Upper lobe of left lung (tissue), 6 donors: ENCODE measurements around the gene VAC14. TPM values are rescaled to one million over a fixed set of nuclear protein-coding genes. Genes with fewer than 3 reads are reported as not detected.

Source experiments
- ATAC-seq, 2 donors: fragments of 200-7000 bp; cut with Tn5 transposase; one replicate each; pipeline ENCODE4 v1.9.1; 2022; ENCODE audit warnings: mild to moderate bottlenecking in 2 of 2, moderate library complexity in 2 of 2; ENCODE audit not compliant: low FRiP score in 2 of 2
- DNase-seq, 2 donors: peaks; one replicate each; pipeline ENCODE4 v3.0.0-alpha.2; 2019 to 2020
- H3K27ac ChIP-seq, 4 donors: fragments of 200-600 bp; sonication (generic); one replicate each; pipeline ENCODE4 v1.5.1; 2016 to 2019
- H3K27me3 ChIP-seq, 4 donors: fragments of 200-600 bp; sonication (generic); one replicate each; pipeline ENCODE4 v1.5.1; 2017 to 2019
- H3K36me3 ChIP-seq, 4 donors: fragments of 200-600 bp; sonication (generic); one replicate each; pipeline ENCODE4 v1.5.1; 2016 to 2019
- H3K4me1 ChIP-seq, 4 donors: fragments of 200-600 bp; sonication (generic); one replicate each; pipeline ENCODE4 v1.5.1; 2018 to 2019
- H3K4me3 ChIP-seq, 4 donors: fragments of 200-600 bp; sonication (generic); one replicate each; pipeline ENCODE4 v1.5.1; 2017 to 2019; ENCODE audit warnings: mild to moderate bottlenecking in 2 of 4, moderate library complexity in 1 of 4
- H3K9me3 ChIP-seq, 4 donors: fragments of 200-600 bp; sonication (generic); one replicate each; pipeline ENCODE4 v1.5.1; 2018 to 2019
- EP300 ChIP-seq, 4 donors: sonication (generic); formaldehyde crosslinking; IDR thresholded peaks; one replicate each; pipeline ENCODE4 v1.5.1; 2017; ENCODE audit warnings: antibody characterized with exemption in 4 of 4, control low read depth in 2 of 4
- POLR2A ChIP-seq, 4 donors: fragments of 450-650 bp; IDR thresholded peaks; one replicate each; pipeline ENCODE4 v1.5.1; 2016 to 2017; ENCODE audit warnings: antibody characterized with exemption in 4 of 4, mild to moderate bottlenecking in 2 of 4
- POLR2AphosphoS5 ChIP-seq, 2 donors: sonication (generic); formaldehyde crosslinking; IDR thresholded peaks; one replicate each; pipeline ENCODE4 v1.5.1; 2017; ENCODE audit warnings: antibody characterized with exemption in 2 of 2
- WGBS, 2 donors: methylation state at CpG; one replicate each; pipeline ENCODE4 v1.1.5; 2017 to 2018; 5-methylcytosine and 5-hydroxymethylcytosine counted together
- total RNA-seq, 6 donors: library from RNA; depleted of rRNA in 4 of 6; stranded (reverse); fragments of >200 nt in 4 of 6; gene quantifications; one replicate each; pipeline versions ENCODE4 v1.1.0 to v1.2.1, GENCODE V29; 2016 to 2021
- TF ChIP-seq, protein P1 (sequence below), 6 experiments: fragments of 450-650 bp in 4 of 6; fragments of 200-600 bp in 2 of 6; sonication (generic) in 2 of 6; IDR thresholded peaks; one replicate each; pipeline ENCODE4 v1.5.1; 2016 to 2019; ENCODE audit warnings: antibody characterized with exemption in 6 of 6
- donor health status: DM: no; HTN: no; CAD: no; lungs with moderate emphysema.
- donor health status: DM: no; HTN: yes; CAD: no; lungs with severe emphysema.

The VAC14 gene
- total RNA-seq, 6 donors from 2014 or later = 39.6 to 145 (median 57.4) TPM

DNA sequence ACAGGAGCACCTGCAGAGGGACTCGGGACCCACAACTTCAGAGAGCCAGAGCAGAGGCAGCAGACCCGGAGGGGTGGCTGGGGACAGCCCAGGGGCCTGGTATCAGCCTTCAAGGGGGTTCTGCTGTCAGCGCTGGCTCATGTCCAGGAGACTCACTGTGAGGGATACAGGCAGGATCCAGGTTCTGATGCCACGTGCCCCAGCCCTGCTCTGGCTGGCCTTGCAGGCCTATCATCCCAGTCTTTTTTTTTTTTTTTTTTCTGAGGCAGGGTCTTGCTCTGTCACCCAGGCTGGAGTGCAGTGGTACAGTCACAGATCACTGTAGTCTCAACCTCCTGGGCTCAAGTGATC is 106.1 kb downstream of the VAC14 start:
- TF ChIP-seq, protein P1, sequence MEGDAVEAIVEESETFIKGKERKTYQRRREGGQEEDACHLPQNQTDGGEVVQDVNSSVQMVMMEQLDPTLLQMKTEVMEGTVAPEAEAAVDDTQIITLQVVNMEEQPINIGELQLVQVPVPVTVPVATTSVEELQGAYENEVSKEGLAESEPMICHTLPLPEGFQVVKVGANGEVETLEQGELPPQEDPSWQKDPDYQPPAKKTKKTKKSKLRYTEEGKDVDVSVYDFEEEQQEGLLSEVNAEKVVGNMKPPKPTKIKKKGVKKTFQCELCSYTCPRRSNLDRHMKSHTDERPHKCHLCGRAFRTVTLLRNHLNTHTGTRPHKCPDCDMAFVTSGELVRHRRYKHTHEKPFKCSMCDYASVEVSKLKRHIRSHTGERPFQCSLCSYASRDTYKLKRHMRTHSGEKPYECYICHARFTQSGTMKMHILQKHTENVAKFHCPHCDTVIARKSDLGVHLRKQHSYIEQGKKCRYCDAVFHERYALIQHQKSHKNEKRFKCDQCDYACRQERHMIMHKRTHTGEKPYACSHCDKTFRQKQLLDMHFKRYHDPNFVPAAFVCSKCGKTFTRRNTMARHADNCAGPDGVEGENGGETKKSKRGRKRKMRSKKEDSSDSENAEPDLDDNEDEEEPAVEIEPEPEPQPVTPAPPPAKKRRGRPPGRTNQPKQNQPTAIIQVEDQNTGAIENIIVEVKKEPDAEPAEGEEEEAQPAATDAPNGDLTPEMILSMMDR (IDR thresholded peaks at IDR 0.05) = no peak
- TF ChIP-seq POLR2AphosphoS5 (IDR thresholded peaks at IDR 0.05) (no peak), EP300 (IDR thresholded peaks at IDR 0.05) (no peak), POLR2A (IDR thresholded peaks at IDR 0.05) (no peak)
- Histone ChIP-seq H3K4me3 (no peak overlapping the region), H3K4me1 (peaks cover 77 to 84% (median 81%) of the 10 kb centered on the region in 4 donors), H3K27me3 (no peaks in the 10 kb centered on the region), H3K36me3 (peaks cover 0 to 5% (median 0%) of the 10 kb centered on the region in 4 donors), H3K27ac (peak overlapping the region in 2 of 4 donors; percentile 42 to 89), H3K9me3 (no peaks in the 10 kb centered on the region)
- no peak for DNase-seq
- 90 to 100% methylated on average over 2 of the region's 4 CpGs for WGBS, 2 donors
- no peak for ATAC-seq

DNA sequence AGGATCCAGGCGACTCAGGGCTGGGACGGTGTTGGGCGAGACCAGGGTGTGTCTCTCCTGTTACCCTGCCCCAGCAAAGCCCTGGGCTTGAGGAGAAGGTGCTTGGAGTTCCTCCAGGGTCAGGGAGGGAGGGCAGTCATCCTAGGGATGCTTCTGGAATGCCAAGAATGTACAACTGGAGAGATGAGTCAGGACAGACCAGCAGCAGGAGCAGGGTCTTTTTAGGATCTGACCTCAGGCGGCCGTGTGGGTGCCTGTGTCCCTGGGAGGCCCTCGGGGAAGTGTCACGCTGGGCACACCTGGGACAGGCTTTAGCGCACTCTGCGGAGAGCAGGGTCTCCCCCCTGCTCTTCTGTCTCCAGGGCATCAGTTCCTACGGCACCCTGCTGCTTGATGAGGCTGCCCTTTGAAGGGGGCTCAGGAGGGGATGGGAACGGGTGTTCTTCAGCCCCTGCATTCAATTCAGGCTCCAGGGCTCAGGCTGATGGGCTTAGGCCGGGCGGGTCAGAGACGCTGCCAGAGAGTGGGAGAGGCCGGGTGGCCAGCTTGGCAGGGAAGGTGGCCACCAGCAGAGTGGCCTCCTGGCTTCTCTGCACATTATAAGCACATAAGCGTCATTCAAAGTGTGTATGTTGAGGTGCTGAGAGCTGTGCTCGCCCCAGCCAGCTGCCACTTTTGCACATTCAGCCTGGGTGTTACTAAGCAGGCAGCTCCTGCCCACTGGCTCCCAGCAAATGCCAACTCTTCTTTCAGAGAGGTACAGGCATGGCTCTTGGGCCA is 106.7 kb downstream of the VAC14 start:
- TF ChIP-seq EP300 (IDR thresholded peaks at IDR 0.05) (no peak), POLR2AphosphoS5 (IDR thresholded peaks at IDR 0.05) (no peak)
- TF ChIP-seq, protein P1 (IDR thresholded peaks at IDR 0.05) = no peak
- H3K27me3 ChIP-seq = no peaks in the 10 kb centered on the region
- peak overlapping the region; percentile 11 to 93 (median 66) for H3K27ac ChIP-seq
- DNase-seq = no peak
- H3K4me1 ChIP-seq = peaks cover 83 to 89% (median 87%) of the 10 kb centered on the region in 4 donors
- ATAC-seq = peak in 1 of 2 donors; percentile 18
- no peaks in the 10 kb centered on the region for H3K9me3 ChIP-seq
- no peak overlapping the region for H3K4me3 ChIP-seq
- 83 to 86% methylated on average over 10 to 17 of the region's 17 CpGs for WGBS, 2 donors
- H3K36me3 ChIP-seq = peaks cover 0 to 5% (median 0%) of the 10 kb centered on the region in 4 donors

DNA sequence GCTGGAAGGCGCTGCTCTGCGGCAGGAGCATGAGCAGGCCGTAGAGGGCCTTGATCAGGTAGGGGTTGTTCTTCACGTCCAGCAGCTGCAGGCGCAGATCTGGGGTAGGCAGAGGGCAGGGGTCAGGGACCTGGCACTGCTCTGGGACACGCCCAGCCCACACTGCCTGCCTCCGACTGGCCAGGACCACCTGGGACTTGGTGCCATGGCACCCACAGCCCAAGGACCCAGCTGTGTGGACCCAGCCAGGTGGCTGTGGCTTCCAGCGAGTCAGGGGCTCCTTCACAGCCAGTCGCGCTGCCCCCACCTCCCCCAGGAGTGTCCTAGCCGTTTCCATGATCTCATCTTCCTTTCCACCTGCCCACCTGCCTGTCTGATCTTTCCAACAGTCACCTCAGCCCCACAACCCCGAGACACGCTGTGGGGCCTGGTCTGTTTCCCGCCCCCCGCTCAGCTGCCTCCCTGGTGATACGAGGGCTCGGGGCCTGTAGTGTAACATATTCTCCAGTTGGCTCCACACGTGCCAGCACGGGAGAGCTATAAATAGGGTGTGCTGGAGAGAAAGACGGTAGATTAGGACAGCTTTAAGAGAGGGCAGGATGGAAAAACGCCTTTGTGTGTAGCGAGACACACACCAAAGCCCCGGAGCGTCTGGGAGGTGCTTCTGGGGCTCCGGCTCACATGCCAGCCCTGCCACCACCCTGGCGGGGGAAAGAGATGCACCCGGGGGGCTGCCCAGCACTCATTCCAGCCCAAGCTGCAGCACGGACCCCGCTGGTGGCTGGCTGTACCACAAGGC is 107.9 kb downstream of the VAC14 start:
- ATAC-seq (no peak), DNase-seq (peak in 1 of 2 donors; percentile 71)
- no peak overlapping the region for H3K4me3 ChIP-seq
- peak overlapping the region; percentile 85 to 93 (median 91) for H3K27ac ChIP-seq
- 76 to 89% methylated on average over 19 to 29 of the region's 29 CpGs for WGBS, 2 donors
- peaks cover 0 to 2% (median 0%) of the 10 kb centered on the region in 4 donors for H3K36me3 ChIP-seq
- no peaks in the 10 kb centered on the region for H3K27me3 ChIP-seq
- TF ChIP-seq POLR2AphosphoS5 (IDR thresholded peaks at IDR 0.05) = no peak
- no peak for TF ChIP-seq POLR2A (IDR thresholded peaks at IDR 0.05)
- TF ChIP-seq, protein P1 (IDR thresholded peaks at IDR 0.05) = no peak
- no peak for TF ChIP-seq EP300 (IDR thresholded peaks at IDR 0.05)
- H3K4me1 ChIP-seq = peaks cover 90 to 99% (median 96%) of the 10 kb centered on the region in 4 donors
- no peaks in the 10 kb centered on the region for H3K9me3 ChIP-seq

DNA sequence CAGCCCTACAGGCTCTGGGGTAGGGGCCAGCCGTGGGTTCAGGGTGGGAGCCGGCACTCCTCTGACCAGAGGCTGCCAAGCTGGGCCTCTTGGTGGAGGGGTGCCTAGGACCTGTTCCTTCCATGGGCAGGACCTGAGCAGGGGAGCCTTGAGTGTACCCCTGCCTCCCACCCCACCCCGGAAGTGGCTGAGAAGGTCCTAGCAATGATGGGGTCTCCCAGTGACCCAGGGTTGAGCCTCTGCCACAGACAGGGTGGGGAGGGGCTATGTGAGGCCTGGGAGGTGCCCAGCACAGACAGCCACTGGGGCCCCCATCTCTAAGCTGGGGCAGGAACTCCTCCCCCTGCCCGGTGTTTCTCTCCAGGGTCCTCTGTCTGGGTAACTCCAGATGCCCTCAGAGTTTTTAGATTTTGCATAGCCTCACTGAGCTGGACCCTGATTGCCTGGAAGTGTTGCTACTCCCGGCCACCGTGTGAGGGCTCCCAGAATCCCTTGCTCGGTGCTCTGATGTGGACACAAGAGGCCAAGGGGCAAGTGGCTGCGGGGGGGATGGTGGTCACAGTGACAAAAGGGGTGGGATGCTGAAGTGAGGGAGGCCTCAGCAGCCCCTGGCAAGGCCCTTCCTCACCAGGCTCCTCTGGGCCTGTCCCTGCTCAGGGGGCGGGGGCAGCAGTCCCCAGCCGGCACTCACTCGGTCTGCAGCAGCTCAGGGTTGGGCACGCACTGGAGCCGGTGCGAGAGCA is 108.7 kb downstream of the VAC14 start:
- H3K27me3 ChIP-seq = no peaks in the 10 kb centered on the region
- WGBS, 2 donors = 74 to 82% methylated on average over 6 to 13 of the region's 14 CpGs
- peaks cover 90 to 99% (median 96%) of the 10 kb centered on the region in 4 donors for H3K4me1 ChIP-seq
- peak in 1 of 2 donors; percentile 2 for ATAC-seq
- no peaks in the 10 kb centered on the region for H3K9me3 ChIP-seq
- H3K36me3 ChIP-seq = no peaks in the 10 kb centered on the region
- no peak for TF ChIP-seq POLR2AphosphoS5 (IDR thresholded peaks at IDR 0.05)
- TF ChIP-seq, protein P1 (IDR thresholded peaks at IDR 0.05) = no peak
- no peak for TF ChIP-seq EP300 (IDR thresholded peaks at IDR 0.05)
- no peak for TF ChIP-seq POLR2A (IDR thresholded peaks at IDR 0.05)
- peak overlapping the region; percentile 85 to 93 (median 91) for H3K27ac ChIP-seq
- H3K4me3 ChIP-seq = no peak overlapping the region
- DNase-seq = no peak
